DND-41 (cell line): ENCODE measurements around the gene GIGYF1.

ENCODE experiments used
- CTCF ChIP-seq: IDR thresholded peaks from 2 replicates; pipeline ENCODE4 v1.5.1; 2012; ENCODE audit warnings: borderline replicate concordance, low read length, moderate library complexity, mild to moderate bottlenecking; ENCODE audit not compliant: poor library complexity, severe bottlenecking; ENCODE audit errors: extremely low read depth
- EZH2 ChIP-seq: IDR thresholded peaks from 3 replicates; pipeline ENCODE4 v1.6.1; 2012; ENCODE audit warnings: borderline replicate concordance, low read depth, mild to moderate bottlenecking, moderate library complexity, low read length, inconsistent platforms; ENCODE audit not compliant: severe bottlenecking

DNA sequence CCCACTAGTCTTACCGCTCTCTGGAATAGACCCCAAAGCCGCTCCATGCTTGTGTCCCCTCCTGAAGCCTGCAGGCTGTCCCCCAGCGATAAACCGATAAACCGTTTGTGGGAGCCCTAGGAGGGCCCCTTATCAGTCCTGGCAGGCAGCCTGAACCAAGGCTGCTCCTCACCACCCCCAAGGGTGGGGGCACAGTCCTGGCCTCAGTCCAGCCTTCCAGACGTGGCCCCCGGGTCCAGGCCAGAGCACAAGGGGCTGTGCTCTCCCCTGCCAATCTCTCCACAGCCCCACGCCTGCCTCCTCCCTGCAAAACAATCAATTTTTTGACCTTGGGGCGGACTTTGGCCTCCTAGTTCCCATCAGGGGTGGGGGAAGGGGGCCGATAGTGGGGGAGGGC is 52.6 kb downstream of the GIGYF1 start, which contains the start of gene TFR2:
- no peak for TF ChIP-seq CTCF
- no peak for TF ChIP-seq EZH2
